HG03066 (cell line): ENCODE data around the gene CACNG5.

Experiments used
- ATAC-seq: cut with Tn5 transposase; IDR thresholded peaks from one replicate; pipeline ENCODE4 v1.9.1; 2021; ENCODE audit warnings: low read depth; ENCODE audit not compliant: unreplicated experiment

The CACNG5 gene

GRCh38 chr17:66848496-66848895 lies 13.6 kb downstream of the CACNG5 start:
- ATAC-seq: no peak

GRCh38 chr17:66849032-66849655 lies 14.2 kb downstream of the CACNG5 start:
- no peak for ATAC-seq

GRCh38 chr17:66849851-66850580 lies 15.1 kb downstream of the CACNG5 start:
- ATAC-seq: no peak

GRCh38 chr17:66850692-66851091 lies 15.8 kb downstream of the CACNG5 start:
- no peak for ATAC-seq

GRCh38 chr17:66855204-66855603 lies 20.3 kb downstream of the CACNG5 start:
- no peak for ATAC-seq

GRCh38 chr17:66858226-66859083 lies 23.5 kb downstream of the CACNG5 start:
- no peak for ATAC-seq

- ATAC-seq: no peak
Measured at GRCh38 chr17:66859353-66859752, 24.4 kb downstream of the CACNG5 start.

GRCh38 chr17:66860204-66860603 lies 25.3 kb downstream of the CACNG5 start:
- no peak for ATAC-seq

GRCh38 chr17:66863820-66864219 lies 28.9 kb downstream of the CACNG5 start:
- no peak for ATAC-seq

- no peak for ATAC-seq
Measured at GRCh38 chr17:66865151-66865550, 30.2 kb downstream of the CACNG5 start.

GRCh38 chr17:66873962-66874361 lies 39.0 kb downstream of the CACNG5 start:
- ATAC-seq: no peak

- no peak for ATAC-seq
Measured at GRCh38 chr17:66884931-66885330, 50.0 kb downstream of the CACNG5 start.

GRCh38 chr17:66885417-66885816 lies 50.5 kb downstream of the CACNG5 start:
- no peak for ATAC-seq

GRCh38 chr17:66889480-66890230 lies 54.7 kb downstream of the CACNG5 start:
- no peak for ATAC-seq

- no peak for ATAC-seq
Measured at GRCh38 chr17:66892246-66892645, 57.3 kb downstream of the CACNG5 start.

GRCh38 chr17:66893382-66893781 lies 58.5 kb downstream of the CACNG5 start:
- no peak for ATAC-seq

- no peak for ATAC-seq
Measured at GRCh38 chr17:66893863-66894262, 58.9 kb downstream of the CACNG5 start.

GRCh38 chr17:66897141-66897540 lies 62.2 kb downstream of the CACNG5 start:
- no peak for ATAC-seq

- no peak for ATAC-seq
Measured at GRCh38 chr17:66898536-66898935, 63.6 kb downstream of the CACNG5 start.

GRCh38 chr17:66900126-66901010 lies 65.5 kb downstream of the CACNG5 start:
- no peak for ATAC-seq
